ENCODE results near the gene YIF1A.

GRCh38 chr11:66277471-66278362 is 11.2 kb downstream of the YIF1A start, which contains the start of gene CNIH2:
- TF ChIP-seq CTCF (IDR thresholded peaks at IDR 0.05; ENCODE audit: extremely low read depth in 1 of 2, insufficient read depth in 1 of 2, low read depth in 1 of 2, low read length in 2 of 2) = no peak
- TF ChIP-seq POLR2A (IDR thresholded peaks at IDR 0.05; ENCODE audit: low read depth, low read length) = peak; percentile 28
- no peak for TF ChIP-seq MYC (IDR thresholded peaks at IDR 0.05; ENCODE audit: low read depth, low read length)
- TF ChIP-seq EZH2 (IDR thresholded peaks at IDR 0.05; ENCODE audit: borderline replicate concordance, low read depth, low read length, severe bottlenecking) = no peak
- no peak for TF ChIP-seq JUN (IDR thresholded peaks at IDR 0.05; ENCODE audit: borderline replicate concordance, insufficient read depth, insufficient read length, low read depth)
- peak; percentile 60 for TF ChIP-seq POLR2AphosphoS5 (IDR thresholded peaks at IDR 0.05; ENCODE audit: insufficient read depth, low read depth, low read length)
- TF ChIP-seq, protein P1, sequence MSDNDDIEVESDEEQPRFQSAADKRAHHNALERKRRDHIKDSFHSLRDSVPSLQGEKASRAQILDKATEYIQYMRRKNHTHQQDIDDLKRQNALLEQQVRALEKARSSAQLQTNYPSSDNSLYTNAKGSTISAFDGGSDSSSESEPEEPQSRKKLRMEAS (IDR thresholded peaks at IDR 0.05; ENCODE audit: insufficient read depth, insufficient read length) = no peak
